Muscle of leg (tissue), 11 donors: Measurements from ENCODE around the gene HEXA. TPM values are rescaled to one million over a fixed set of nuclear protein-coding genes. Genes with fewer than 3 reads are reported as not detected.
A peak's percentile ranks its signal among the peaks of the same experiment; 100 is the strongest.

Source experiments
- DNase-seq: peaks from one replicate; pipeline ENCODE4 v3.0.0; 2013
- H3K27ac ChIP-seq: one replicate; pipeline ENCODE4 v1.5.1; 2013; ENCODE audit warnings: mild to moderate bottlenecking, low read length, control low read depth
- H3K27me3 ChIP-seq: one replicate; pipeline ENCODE4 v1.6.1; 2013; ENCODE audit warnings: low read length; ENCODE audit not compliant: control insufficient read depth, insufficient read depth
- H3K36me3 ChIP-seq: one replicate; pipeline ENCODE4 v1.6.1; 2013; ENCODE audit warnings: low read length; ENCODE audit not compliant: control insufficient read depth, insufficient read depth
- H3K4me1 ChIP-seq: one replicate; pipeline ENCODE4 v1.6.1; 2013; ENCODE audit warnings: low read length; ENCODE audit not compliant: control insufficient read depth, insufficient read depth
- H3K4me3 ChIP-seq: one replicate; pipeline ENCODE4 v1.5.1; 2013; ENCODE audit warnings: low read length, control low read depth
- H3K9me3 ChIP-seq: replicated peaks from 2 replicates; pipeline ENCODE4 v1.6.1; 2013; ENCODE audit warnings: low read depth, low read length; ENCODE audit not compliant: control insufficient read depth
- WGBS: methylation state at CpG from one replicate; pipeline ENCODE4 v1.1.5; 2013; ENCODE audit warnings: missing lambda C conversion rate; ENCODE audit not compliant: insufficient coverage; 5-methylcytosine and 5-hydroxymethylcytosine counted together
- polyA plus RNA-seq, 8 donors: library from polyadenylated mRNA; unstranded; fragments of 120-200 nt; gene quantifications; one replicate each; pipeline versions ENCODE4 v1.2.1 to v1.2.3, GENCODE V29; 2013; ENCODE audit warnings: inconsistent platforms in 1 of 8, low replicate concordance in 1 of 8; ENCODE audit not compliant: insufficient read length in 8 of 8, insufficient read depth in 1 of 8
- total RNA-seq: library from RNA; stranded (reverse); fragments of 120-200 nt; gene quantifications from one replicate; pipeline ENCODE4 v1.2.4, GENCODE V29; 2013

HEXA gene
- total and polyA plus RNA-seq, 9 donors, result 42.6 to 59.9 (median 54.4) TPM

DNA sequence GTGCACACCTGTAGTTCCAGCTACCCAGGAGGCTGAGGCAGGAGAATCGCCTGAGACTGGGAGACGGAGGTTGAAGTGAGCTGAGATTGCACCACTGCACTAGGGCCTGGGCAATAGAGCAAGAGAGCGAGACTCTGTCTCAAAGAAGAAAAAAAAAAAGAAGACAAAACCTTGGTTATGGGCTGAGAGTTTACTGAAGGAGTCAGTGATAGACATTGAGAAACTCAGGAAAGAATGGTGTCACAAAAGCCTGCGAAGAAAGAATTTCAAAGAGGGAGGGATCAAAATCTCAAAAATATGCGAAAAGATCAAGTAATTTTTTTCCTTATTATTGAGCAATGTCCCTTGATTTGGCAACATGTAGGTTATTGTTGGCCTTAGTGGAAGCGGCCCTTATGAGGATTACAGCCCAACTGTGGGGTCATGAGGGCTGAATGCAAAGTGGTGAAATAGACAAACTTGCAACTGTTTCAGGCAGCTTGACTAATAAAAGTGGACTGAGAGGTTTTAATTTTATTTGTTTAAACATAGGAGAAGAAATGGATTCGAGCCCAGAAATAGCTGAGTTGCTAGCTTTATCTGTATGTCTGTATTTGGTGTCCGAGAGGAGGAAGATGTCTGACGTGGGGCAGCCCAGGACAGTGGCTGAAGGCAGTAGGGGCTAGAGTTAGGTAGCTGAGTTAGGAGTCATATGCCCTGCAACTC is 37.0 kb downstream of the HEXA start:
- 91% methylated on average over 9 of the region's 9 CpGs for WGBS
- no peak overlapping the region for H3K27ac ChIP-seq

GRCh38 chr15:72338148-72338547 is 37.7 kb downstream of the HEXA start:
- Histone ChIP-seq H3K4me3 (no peak overlapping the region), H3K27me3 (no peaks in the 10 kb centered on the region), H3K4me1 (no peaks in the 10 kb centered on the region), H3K36me3 (peaks cover 19% of the 10 kb centered on the region), H3K9me3 (no peaks in the 10 kb centered on the region), H3K27ac (no peak overlapping the region)
- DNase-seq, result no peak
- no CpG with 5 or more reads among the region's 2 CpGs for WGBS

More for the DNA sequence above, 37.0 kb downstream of the HEXA start:
- DNase-seq, result no peak
- no peaks in the 10 kb centered on the region for H3K9me3 ChIP-seq
- no peak overlapping the region for H3K4me3 ChIP-seq
- no peaks in the 10 kb centered on the region for H3K4me1 ChIP-seq
- H3K27me3 ChIP-seq, result no peaks in the 10 kb centered on the region
- peaks cover 21% of the 10 kb centered on the region for H3K36me3 ChIP-seq

DNA sequence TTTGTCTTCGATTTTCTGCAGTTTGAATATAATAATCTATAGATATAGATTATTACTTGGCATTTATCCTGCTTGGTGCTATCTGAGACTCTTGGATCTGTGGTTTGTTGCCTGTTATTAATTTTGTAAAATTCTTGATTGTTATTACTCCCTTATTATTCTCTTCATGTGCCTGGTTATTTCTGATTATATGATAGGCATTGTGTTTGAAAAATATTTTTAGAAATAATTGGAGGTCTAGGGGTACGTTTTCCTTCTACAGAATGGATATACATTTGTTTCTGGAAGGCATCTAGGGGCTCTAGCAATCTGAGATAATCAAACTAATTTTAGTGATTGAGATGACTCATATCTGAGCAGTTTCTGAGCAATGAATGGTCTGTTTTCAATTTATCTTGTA is 41.0 kb downstream of the HEXA start:
- DNase-seq, result no peak
- Histone ChIP-seq H3K27me3 (no peaks in the 10 kb centered on the region), H3K36me3 (peaks cover 16% of the 10 kb centered on the region), H3K4me3 (no peak overlapping the region), H3K27ac (no peak overlapping the region), H3K9me3 (no peaks in the 10 kb centered on the region), H3K4me1 (no peaks in the 10 kb centered on the region)
- no CpG with 5 or more reads among the region's 2 CpGs for WGBS

DNA sequence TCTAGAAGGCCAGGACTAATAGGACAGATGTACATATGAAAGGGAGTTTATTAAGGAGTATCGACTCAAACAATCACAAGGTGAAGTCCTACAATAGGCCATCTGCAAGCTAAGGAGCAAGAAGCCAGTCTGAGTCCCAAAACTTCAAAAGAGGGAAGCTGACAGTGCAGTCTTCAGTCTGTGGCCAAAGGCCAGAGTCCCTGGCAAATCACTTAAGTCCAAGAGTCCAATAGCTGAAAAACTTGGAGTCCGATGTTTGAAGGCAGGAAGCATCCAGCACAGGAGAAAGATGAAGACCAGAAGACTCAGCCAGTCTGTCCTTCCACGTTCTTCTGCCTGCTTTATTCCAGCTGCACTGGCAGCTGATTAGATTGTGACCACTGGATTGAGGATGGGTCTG is 44.8 kb downstream of the HEXA start:
- no peaks in the 10 kb centered on the region for H3K9me3 ChIP-seq
- H3K4me3 ChIP-seq, result no peak overlapping the region
- H3K27ac ChIP-seq, result no peak overlapping the region
- no peaks in the 10 kb centered on the region for H3K27me3 ChIP-seq
- DNase-seq, result no peak
- no peaks in the 10 kb centered on the region for H3K4me1 ChIP-seq
- H3K36me3 ChIP-seq, result peaks cover 13% of the 10 kb centered on the region
- WGBS, result 80% methylated on average over 1 of the region's 3 CpGs

DNA sequence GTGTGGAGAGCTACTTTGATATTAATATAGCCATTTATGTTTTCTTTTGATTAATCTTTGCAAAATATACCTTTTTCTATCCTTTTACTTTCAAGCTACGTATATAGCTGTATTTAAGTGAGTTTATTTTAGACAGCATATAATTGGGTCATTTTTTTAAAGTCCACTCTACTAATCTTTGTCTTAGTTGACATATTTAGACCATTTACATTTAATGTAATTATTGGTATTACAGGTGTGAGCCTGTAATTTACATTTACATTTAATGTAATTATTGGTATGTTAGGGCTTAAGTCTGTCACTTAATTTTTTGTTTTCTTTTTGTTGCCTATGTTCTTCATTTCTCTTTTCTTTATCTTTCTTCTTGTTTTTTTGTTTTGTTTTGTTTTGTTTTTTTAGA is 52.1 kb downstream of the HEXA start:
- H3K27ac ChIP-seq, result no peak overlapping the region
- H3K27me3 ChIP-seq, result peaks cover 3% of the 10 kb centered on the region
- H3K36me3 ChIP-seq, result peaks cover 7% of the 10 kb centered on the region
- H3K9me3 ChIP-seq, result peaks cover 2% of the 10 kb centered on the region
- no CpG with 5 or more reads among the region's 1 CpG for WGBS
- no peak for DNase-seq
- peaks cover 11% of the 10 kb centered on the region for H3K4me1 ChIP-seq
- H3K4me3 ChIP-seq, result no peak overlapping the region

GRCh38 chr15:72319985-72320671 is 55.7 kb downstream of the HEXA start, which contains the start of gene CELF6:
TSS of gene CELF6 (minus strand) at chr15:72320157. CDS start at chr15:72319874, 283 bp downstream.
- H3K27ac ChIP-seq, result no peak within 1 kb of the TSS

DNA sequence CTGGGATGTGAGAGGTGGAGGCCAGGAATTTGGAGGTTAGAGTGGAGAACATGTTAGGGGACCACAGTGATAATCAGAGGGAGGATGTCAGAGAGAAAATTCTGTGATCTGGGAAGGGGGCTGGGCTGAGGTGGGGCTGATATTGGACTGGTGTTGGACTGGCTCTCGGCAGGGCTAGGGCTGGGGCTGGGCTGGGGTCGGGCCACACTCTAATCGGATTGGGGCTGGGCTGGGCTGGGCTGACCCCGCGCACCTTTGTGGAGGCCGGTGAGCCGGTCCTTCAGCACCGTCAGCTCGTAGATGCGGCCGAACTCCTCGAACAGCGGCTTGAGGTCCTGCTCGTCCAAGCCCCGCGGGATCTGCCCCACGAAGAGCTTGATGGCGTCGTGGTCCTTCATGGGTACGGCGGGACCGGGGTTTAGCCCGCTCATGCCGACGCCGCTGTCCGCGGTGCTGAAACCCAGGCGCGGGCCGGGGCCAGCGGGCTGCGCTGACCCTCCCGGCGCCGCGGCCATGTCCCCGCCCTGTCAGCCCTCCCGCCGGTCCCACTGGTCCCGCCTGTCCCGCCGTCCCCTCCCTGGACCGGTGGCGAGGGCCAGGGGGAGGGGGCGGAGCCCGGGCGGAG is 56.3 kb downstream of the HEXA start:
- Histone ChIP-seq H3K27ac (no peak overlapping the region), H3K4me3 (no peak overlapping the region), H3K36me3 (no peaks in the 10 kb centered on the region), H3K4me1 (peaks cover 11% of the 10 kb centered on the region), H3K9me3 (peaks cover 2% of the 10 kb centered on the region), H3K27me3 (peaks cover 8% of the 10 kb centered on the region)
- 5% methylated on average over 40 of the region's 48 CpGs for WGBS
- DNase-seq, result peak; percentile 85

More at GRCh38 chr15:72319985-72320671, 55.7 kb downstream of the HEXA start, which contains the start of gene CELF6:
- H3K4me3 ChIP-seq, result peak within 1 kb of the TSS; percentile 46
- peaks cover 8% of the 10 kb centered on the region for H3K27me3 ChIP-seq
- under 1% methylated on average over 34 of the region's 58 CpGs for WGBS
- H3K9me3 ChIP-seq, result peaks cover 2% of the 10 kb centered on the region
- peaks cover 11% of the 10 kb centered on the region for H3K4me1 ChIP-seq
- H3K36me3 ChIP-seq, result no peaks in the 10 kb centered on the region
- peak; percentile 86 for DNase-seq

- DNase-seq, result no peak
- WGBS, result no CpG with 5 or more reads among the region's 2 CpGs
Observed at GRCh38 chr15:72318408-72318942, 57.3 kb downstream of the HEXA start.

GRCh38 chr15:72315706-72316370 is 60.0 kb downstream of the HEXA start:
- DNase-seq, result peak; percentile 43
- H3K9me3 ChIP-seq, result no peaks in the 10 kb centered on the region
- no CpG with 5 or more reads among the region's 6 CpGs for WGBS
- no peak overlapping the region for H3K27ac ChIP-seq
- H3K4me1 ChIP-seq, result peaks cover 11% of the 10 kb centered on the region
- peaks cover 8% of the 10 kb centered on the region for H3K27me3 ChIP-seq
- H3K36me3 ChIP-seq, result no peaks in the 10 kb centered on the region
- no peak overlapping the region for H3K4me3 ChIP-seq

More at GRCh38 chr15:72318408-72318942, 57.3 kb downstream of the HEXA start:
- H3K9me3 ChIP-seq, result no peaks in the 10 kb centered on the region
- no peak overlapping the region for H3K4me3 ChIP-seq
- peaks cover 11% of the 10 kb centered on the region for H3K4me1 ChIP-seq
- H3K27ac ChIP-seq, result no peak overlapping the region
- peaks cover 8% of the 10 kb centered on the region for H3K27me3 ChIP-seq
- H3K36me3 ChIP-seq, result no peaks in the 10 kb centered on the region
